ENCODE results near the gene RABEP1. TPM values are rescaled to one million over a fixed set of nuclear protein-coding genes. Genes with fewer than 3 reads are reported as not detected.

Gene RABEP1
- total RNA-seq, 1 donor from 2014 or later = 39.3 TPM

DNA sequence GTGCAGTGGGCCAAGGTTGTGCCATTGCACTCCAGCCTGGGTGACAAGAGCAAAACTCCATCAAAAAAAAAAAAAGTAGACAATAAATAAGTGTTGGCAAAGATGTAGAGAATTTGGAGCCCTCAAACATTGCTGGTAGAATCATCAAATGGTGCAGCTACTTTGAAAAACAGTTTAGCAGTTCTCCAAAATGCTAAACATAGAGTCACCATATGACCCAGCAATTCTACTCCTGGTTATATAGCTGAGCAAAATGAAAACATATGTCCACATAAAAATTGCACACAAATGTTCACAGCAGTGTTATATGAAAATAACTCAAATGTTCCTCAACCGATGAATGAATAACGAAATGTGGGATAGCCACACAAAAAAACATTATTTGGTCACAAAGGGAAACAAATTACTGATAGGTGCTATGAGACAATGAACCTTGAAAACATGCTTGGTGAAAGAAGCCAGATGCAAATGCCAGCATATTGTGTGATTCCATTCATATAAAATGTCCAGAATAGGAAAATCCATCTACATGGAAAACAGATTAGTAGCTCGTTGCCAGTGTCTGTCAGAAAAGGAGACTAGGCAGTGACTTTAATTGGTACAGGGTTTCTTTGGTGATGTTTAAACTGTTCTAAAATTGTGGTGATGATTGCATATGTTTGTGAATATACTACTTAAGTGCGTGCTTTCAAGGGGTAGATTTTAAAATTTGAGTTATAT, 12.7 kb upstream of the RABEP1 start:
- intact Hi-C loops (cut with micrococcal nuclease) = no loop called here

- intact Hi-C loops (cut with micrococcal nuclease) = no loop called here
These were observed 9.8 kb upstream of the RABEP1 start for GRCh38 chr17:5272322-5272721.

GRCh38 chr17:5282642-5283217, 646 bp downstream of the RABEP1 start:
- intact Hi-C loops (cut with micrococcal nuclease) = loop anchor here (1.0 to 10.0 kb wide), 2 partner anchors 88 to 156 kb away; partner anchors contain the start of gene ZNF594

- intact Hi-C loops (cut with micrococcal nuclease) = loop anchor here (10.0 kb wide), 1 partner anchor 89 kb away; the partner anchor contains the start of gene ZNF594
These were observed 1.7 kb downstream of the RABEP1 start for GRCh38 chr17:5283571-5284315.

DNA sequence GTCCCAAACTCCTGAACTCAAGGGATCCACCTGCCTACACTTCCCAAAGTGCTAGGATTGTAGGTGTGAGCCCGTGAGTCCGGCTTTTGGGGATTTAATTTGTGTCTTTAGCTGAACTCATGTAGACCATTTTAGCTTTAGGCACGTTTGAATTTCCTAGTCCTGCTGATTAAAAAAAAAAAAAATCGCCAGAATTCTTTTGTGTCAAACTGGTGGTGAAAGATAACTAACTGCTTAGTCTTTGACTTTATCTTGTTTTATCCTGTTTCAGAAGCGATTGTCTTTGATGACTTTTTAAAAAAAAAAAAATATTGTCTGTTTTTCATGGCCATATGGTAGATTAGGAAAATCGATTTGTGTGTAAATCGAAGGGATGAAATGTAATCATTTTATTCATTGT, 2.6 kb downstream of the RABEP1 start:
- intact Hi-C loops (cut with micrococcal nuclease) = loop anchor here (10.0 kb wide), 1 partner anchor 90 kb away; the partner anchor contains the start of gene ZNF594

DNA sequence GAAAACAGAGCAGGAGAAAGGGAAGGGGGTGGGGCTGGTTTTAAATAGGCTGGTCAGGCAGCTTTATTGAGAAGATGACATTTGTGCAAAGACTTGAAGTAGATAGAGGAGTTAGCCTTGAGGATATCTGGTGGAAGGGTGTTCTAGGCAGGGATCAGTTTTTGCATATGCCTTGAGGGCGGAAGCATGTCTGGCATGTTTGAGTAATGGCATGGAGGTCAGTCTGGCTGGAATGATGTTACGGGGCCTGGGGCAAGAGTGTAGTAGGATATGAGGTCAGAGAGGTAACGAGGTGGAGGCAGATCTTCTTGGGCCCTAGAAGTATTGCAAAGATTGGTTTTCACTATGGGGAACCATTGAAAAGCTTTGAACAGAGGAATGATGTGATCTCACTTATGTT, 4.8 kb downstream of the RABEP1 start:
- intact Hi-C loops (cut with micrococcal nuclease) = loop anchor here (10.0 kb wide), 1 partner anchor 92 kb away; the partner anchor contains the start of gene ZNF594

GRCh38 chr17:5291683-5292350, 9.7 kb downstream of the RABEP1 start:
- intact Hi-C loops (cut with micrococcal nuclease) = no loop called here

- intact Hi-C loops (cut with micrococcal nuclease) = no loop called here
These were observed 15.2 kb downstream of the RABEP1 start for GRCh38 chr17:5297245-5297644.

GRCh38 chr17:5299383-5299782, 17.3 kb downstream of the RABEP1 start:
- intact Hi-C loops (cut with micrococcal nuclease) = no loop called here

- intact Hi-C loops (cut with micrococcal nuclease) = no loop called here
These were observed 22.6 kb downstream of the RABEP1 start for GRCh38 chr17:5304636-5305035.

GRCh38 chr17:5309851-5310250, 27.8 kb downstream of the RABEP1 start:
- intact Hi-C loops (cut with micrococcal nuclease) = no loop called here

- intact Hi-C loops (cut with micrococcal nuclease) = no loop called here
These were observed 43.8 kb downstream of the RABEP1 start for GRCh38 chr17:5325851-5326250.

GRCh38 chr17:5329784-5330557, 47.9 kb downstream of the RABEP1 start:
- intact Hi-C loops (cut with micrococcal nuclease) = no loop called here

GRCh38 chr17:5330981-5331380, 48.9 kb downstream of the RABEP1 start:
- intact Hi-C loops (cut with micrococcal nuclease) = no loop called here

- intact Hi-C loops (cut with micrococcal nuclease) = no loop called here
These were observed 49.4 kb downstream of the RABEP1 start for GRCh38 chr17:5331506-5331905.

GRCh38 chr17:5344914-5345313, 62.8 kb downstream of the RABEP1 start:
- intact Hi-C loops (cut with micrococcal nuclease) = no loop called here

DNA sequence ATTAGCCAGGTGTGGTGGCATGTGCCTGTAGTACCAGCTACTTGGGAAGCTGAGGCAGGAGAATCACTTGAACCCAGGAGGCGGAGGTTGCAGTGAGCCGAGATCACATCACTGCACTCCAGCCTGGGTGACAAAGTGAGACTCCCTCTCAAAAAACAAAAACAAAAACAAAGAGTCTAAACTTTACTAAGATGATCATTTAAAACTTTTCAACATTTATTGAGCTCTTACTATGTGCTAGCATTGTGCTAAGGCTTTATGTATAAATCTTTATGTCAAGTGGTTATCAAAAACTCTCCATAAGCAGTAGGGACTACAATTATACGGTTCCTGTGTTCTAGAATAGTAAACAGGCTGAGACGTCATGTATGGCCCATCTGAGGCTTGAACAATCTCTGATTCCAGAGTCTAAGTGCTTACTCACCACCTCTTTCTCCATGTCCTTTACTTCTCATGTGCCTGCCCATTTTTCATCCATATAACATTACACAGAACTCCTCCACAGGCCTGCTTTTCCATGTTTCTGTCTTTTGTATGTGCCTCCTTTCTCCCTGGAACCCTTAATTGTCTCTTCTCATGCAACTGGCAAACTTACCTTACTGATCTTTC, 70.7 kb downstream of the RABEP1 start:
- intact Hi-C loops (cut with micrococcal nuclease) = no loop called here

- intact Hi-C loops (cut with micrococcal nuclease) = no loop called here
These were observed 72.2 kb downstream of the RABEP1 start for GRCh38 chr17:5354310-5354709.

DNA sequence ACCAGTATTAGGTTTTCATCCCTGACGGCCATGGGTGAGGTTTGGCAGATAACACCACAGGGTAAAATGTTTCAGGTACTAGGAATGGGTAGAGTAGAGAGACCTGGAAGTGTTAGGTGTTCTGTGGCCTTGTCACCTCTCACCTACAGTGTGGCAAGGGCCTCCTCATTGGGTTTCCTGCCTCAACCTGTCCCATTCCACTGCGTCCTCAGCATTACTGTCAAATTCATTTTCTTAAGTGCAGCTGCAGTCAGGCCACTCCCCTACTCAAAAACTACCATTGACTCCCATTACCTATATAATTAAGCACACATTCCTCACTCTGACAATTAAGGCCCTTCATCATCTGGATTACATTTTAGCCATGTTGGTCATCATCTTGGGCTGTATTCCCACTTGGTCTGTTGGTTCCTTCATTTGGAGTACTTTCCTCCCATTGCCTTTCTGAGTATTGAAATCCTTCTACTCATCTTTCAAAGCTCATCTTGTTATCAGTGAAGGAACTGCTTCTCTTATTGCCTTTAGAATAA, 72.9 kb downstream of the RABEP1 start:
- intact Hi-C loops (cut with micrococcal nuclease) = no loop called here
